Ishikawa (cell line): ENCODE data around the gene BBS9.

Source experiments
- NFIC ChIP-seq: IDR thresholded peaks from 2 replicates; pipeline ENCODE4 v1.6.1; 2012
- YY1 ChIP-seq: IDR thresholded peaks from 2 replicates; pipeline ENCODE4 v1.6.1; 2012; ENCODE audit warnings: low read depth
- TF ChIP-seq, protein P1 (sequence below): IDR thresholded peaks from 2 replicates; pipeline ENCODE4 v1.6.1; 2012; ENCODE audit warnings: low read depth, mild to moderate bottlenecking
- TF ChIP-seq, protein P2 (sequence below): IDR thresholded peaks from 2 replicates; pipeline ENCODE4 v1.6.1; 2012

GRCh38 chr7:33107136-33108066 lies 22.0 kb upstream of the BBS9 start:
- TF ChIP-seq NFIC, result no peak
- TF ChIP-seq, protein P1, sequence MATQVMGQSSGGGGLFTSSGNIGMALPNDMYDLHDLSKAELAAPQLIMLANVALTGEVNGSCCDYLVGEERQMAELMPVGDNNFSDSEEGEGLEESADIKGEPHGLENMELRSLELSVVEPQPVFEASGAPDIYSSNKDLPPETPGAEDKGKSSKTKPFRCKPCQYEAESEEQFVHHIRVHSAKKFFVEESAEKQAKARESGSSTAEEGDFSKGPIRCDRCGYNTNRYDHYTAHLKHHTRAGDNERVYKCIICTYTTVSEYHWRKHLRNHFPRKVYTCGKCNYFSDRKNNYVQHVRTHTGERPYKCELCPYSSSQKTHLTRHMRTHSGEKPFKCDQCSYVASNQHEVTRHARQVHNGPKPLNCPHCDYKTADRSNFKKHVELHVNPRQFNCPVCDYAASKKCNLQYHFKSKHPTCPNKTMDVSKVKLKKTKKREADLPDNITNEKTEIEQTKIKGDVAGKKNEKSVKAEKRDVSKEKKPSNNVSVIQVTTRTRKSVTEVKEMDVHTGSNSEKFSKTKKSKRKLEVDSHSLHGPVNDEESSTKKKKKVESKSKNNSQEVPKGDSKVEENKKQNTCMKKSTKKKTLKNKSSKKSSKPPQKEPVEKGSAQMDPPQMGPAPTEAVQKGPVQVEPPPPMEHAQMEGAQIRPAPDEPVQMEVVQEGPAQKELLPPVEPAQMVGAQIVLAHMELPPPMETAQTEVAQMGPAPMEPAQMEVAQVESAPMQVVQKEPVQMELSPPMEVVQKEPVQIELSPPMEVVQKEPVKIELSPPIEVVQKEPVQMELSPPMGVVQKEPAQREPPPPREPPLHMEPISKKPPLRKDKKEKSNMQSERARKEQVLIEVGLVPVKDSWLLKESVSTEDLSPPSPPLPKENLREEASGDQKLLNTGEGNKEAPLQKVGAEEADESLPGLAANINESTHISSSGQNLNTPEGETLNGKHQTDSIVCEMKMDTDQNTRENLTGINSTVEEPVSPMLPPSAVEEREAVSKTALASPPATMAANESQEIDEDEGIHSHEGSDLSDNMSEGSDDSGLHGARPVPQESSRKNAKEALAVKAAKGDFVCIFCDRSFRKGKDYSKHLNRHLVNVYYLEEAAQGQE, result no peak
- no peak for TF ChIP-seq YY1
- TF ChIP-seq, protein P2, sequence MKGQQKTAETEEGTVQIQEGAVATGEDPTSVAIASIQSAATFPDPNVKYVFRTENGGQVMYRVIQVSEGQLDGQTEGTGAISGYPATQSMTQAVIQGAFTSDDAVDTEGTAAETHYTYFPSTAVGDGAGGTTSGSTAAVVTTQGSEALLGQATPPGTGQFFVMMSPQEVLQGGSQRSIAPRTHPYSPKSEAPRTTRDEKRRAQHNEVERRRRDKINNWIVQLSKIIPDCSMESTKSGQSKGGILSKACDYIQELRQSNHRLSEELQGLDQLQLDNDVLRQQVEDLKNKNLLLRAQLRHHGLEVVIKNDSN, result no peak
